DMS53 treated with DMSO at 0.1 percent for 48 hours (cell line): ENCODE measurements around the gene CRYBA4.
"Not testable (repeated sequence)": the region's sequence is repeated elsewhere in the genome, so short reads cannot be mapped to it uniquely, and the experiment has no call there.

Source experiments
- DNase-seq: peaks from one replicate; lab custom pipeline; 2025; ENCODE audit not compliant: unreplicated experiment; lab: John Stamatoyannopoulos, UW

The CRYBA4 gene

GRCh38 chr22:26593763-26594162 is 28.0 kb upstream of the CRYBA4 start:
- DNase-seq: no peak

DNA sequence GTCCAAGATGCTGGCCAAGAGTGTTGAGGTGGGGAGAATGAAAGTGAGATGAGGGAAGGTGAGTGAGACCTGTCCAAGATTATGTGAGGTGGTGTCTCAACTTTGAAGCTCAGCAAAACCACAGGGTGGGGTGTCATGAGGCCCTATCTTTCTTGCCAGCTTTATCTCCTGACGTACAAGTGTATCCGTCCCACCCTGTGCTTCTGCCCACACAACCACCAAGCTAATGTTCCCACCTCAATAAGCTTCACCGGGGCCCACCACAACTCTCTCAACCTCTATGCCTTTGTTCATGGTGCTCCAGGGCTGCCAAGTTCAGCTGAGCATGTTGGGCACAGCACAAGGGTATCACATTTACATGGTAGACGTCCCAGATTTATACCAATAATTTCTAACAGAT is 24.7 kb upstream of the CRYBA4 start:
- no peak for DNase-seq

DNA sequence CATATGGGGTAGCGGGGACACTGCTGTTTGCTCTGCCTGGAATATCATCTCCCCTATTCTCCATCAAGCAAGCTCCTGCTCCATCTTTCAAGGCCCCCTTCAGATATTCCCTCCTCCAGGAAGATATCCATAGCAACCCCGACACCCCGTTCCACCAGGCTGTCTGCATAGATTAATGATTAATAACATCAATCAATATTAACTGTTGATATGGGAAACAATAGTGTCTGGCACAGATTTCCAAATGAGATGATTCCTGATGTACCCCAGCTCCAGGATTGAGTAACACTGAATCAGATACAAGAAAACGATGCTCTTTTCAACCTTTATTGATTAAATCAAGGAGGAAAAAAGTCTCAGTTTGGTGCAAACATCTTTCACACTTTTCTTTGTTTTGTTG is 24.3 kb upstream of the CRYBA4 start:
- no peak for DNase-seq

DNA sequence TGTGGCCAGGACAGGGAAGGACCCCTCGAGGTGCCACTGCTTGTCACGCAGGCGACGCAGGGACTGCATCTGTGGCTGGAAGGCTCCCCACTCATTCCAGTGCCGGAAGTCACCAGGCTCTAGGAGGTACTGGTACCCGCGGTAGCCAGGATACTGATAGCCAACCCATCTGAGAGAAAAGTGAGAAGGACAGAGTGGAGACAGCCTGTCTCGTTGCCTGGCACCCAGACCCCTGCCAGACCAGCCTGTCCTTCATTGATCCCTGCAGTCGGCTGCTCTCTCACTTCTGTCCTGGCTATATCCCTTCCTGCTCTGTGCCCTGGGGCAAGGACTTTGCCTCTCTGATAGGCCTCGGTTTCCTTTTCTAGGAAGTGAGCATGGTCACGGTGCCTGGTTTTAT is 22.3 kb upstream of the CRYBA4 start:
- no peak for DNase-seq

DNA sequence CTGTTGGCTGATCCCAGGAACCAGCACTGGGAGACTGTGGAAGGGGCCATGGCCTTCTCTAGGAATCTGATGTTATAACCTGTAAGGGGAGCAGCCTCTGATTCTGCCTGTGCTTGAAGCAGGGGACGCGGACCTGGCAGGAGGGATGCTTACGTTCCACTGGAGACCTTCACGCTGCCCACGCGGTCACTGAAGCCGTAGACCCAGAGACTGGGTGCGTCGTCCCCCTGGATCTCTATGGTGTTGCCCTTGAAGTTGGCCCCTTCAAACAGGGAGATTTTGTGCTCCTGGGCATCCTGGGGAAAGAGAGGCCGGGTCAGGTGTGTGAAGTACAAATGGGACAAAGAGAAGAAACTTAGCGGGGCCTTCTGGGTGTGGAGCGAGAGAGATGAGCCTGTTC is 20.0 kb upstream of the CRYBA4 start:
- no peak for DNase-seq

GRCh38 chr22:26602127-26602526 is 19.6 kb upstream of the CRYBA4 start:
- no peak for DNase-seq

GRCh38 chr22:26604368-26604767 is 17.4 kb upstream of the CRYBA4 start:
- DNase-seq: no peak

DNA sequence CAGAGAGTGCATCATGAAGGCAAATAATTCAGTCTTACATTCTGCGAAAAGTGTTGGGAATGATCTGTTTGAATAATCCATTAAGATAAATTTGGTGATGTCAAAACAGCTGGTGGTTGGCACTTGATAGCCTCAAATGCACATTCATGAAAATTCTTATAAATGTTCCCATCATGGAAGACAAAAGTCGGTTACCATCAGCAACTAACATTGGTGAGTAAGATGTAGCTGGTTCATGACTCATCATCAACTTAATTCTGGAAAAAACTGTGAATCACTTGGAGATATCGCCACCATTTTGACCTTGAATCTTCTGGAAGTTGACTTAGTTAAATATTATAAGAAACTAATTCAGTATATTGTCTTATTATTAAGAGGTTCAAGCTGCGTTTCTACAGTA is 15.2 kb upstream of the CRYBA4 start:
- no peak for DNase-seq

DNA sequence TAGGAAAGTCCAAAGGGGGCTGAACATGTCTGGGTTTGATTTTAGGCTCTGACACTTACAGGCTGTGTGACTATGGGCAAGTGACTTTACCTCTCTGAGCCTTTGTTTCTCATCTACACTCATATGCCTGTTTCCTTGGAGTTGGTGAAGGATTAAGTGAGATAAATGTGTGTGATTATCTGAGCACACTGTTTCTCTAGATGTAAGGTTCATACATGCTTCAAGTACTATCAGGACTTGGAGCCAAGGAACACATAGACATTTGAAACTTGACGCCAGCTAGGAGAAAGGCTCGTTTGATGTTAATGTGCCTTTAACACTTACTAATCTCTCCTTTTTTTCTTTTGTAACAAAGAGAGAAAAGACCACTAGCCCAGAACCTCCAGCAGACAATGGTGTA is 13.6 kb upstream of the CRYBA4 start:
- no peak for DNase-seq

DNA sequence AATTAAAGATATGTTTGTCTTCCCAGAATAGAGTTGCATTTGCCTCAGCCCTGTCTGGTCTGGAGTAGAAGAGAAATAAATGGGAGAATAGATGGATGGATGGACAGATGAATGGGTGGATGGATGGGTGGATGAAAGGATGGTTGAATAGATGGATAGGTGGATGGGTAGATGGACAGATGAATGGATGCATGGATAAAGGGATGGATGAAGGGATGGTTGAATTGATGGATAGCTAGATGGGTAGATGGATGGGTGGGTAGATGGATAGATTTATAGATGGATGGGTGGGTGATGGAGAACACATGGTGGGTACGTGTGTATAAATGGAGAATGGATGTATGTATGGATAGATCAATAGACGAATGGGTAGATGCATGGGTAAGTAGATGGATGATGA is 12.5 kb upstream of the CRYBA4 start:
- no peak for DNase-seq

- DNase-seq: no peak
Measured at GRCh38 chr22:26610072-26610958, 11.4 kb upstream of the CRYBA4 start.

- no peak for DNase-seq
Measured at GRCh38 chr22:26610996-26611395, 10.8 kb upstream of the CRYBA4 start.

GRCh38 chr22:26612652-26613051 is 9.1 kb upstream of the CRYBA4 start:
- no peak for DNase-seq

DNA sequence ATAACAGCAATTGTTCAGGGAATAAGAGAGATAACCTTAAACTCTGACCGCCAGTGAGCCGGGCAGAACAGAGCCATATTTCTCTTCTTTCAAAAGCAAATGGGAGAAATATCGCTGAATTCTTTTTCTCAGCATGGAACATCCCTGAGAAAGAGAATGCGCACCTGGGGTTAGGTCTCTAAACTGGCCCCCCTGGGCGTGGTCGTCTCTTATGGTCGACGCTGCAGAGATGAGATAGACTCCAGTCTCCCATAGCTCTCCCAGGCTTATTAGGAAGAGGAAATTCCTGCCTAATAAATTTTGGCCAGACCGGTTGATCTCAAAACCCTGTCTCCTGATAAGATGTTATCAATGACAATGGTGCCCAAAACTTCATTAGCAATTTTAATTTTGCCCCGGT is 8.0 kb upstream of the CRYBA4 start:
- not testable (repeated sequence) for DNase-seq

DNA sequence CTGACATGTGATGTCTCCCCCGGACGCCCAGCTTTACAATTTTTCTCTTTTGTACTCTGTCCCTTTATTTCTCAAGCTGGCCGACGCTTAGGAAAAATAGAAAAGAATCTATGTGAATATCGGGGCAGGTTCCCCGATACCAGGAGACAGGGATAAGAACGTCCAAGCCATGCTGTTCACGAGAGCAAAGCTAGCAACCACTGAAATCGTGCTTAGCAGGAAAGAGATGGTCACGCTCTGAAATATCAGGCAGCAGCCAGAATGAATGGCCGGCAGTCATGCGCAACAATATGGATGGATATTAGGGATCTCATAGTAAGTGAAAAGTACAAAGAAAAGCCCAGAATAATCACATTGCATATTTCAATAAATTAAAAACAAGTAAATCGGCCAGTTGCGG is 7.4 kb upstream of the CRYBA4 start:
- DNase-seq: no peak

DNA sequence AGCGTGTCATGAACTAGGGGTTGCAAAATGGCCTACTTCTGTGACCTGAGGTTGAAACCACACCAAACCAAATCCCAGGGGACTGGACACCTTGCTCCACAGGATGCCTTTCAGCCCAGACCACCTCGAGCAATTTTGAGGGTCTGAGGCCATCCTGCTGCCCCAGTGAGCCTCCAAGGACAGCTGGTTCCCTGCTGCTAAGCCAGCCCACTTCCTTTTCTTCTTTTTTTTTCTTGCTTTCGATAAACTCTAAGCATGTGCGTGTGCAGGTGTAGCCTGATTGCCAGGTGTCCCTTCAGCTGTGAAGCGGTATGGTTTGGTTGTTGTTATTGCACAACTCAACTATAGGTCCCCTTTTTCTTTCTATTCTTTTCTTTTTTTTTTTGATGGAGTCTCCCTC is 6.6 kb upstream of the CRYBA4 start:
- DNase-seq: no peak

GRCh38 chr22:26615830-26616435 is 5.8 kb upstream of the CRYBA4 start:
- no peak for DNase-seq

GRCh38 chr22:26616650-26617049 is 5.1 kb upstream of the CRYBA4 start:
- no peak for DNase-seq

DNA sequence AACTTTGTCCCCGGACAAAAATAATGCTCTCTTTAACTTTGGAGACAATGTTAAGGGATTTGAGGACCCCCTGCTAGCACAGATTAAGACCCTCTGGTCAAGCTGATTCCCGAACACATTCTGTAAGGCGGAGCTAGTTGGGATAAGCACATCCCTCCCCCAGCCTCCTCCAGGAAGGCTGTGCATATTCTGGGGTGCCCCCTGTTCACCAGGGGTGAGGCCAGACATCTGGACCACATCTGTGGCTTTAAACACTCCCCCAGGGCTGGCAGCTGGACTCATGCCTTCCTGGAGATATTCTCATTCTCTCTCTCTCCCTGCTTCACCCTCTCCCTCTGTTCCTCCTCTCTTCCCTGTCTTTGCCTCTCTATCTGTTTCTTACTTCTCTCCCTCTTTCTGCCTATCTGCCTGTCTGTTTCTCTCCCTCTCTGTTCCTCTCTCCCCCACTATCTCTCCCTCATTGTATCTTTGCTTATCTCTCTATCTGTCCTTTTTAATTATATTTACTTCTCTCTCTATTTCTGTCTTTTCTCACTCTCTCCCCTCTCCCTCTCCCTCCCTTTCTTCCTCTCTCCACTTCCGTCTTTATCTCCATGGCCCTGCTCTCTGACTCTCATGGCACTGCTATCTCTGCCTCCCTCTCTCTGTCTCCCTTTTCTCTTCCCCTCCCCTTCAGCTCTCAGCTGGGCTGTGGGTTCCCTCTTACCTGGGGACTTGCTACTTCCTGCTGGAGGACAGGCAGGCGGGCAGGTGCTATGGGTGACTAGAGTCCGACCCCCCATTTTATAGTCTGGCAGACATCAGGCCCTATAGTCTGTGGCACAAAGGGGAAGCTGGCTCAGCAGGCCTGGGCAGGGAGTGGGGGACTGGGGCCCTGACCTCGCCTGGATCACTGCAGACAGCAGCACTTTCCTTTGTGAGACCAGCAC is 4.2 kb upstream of the CRYBA4 start, which contains the start of gene CRYBB1:
CRYBB1 (minus strand) TSS at position 757 of the 929 bp plus-strand sequence. CDS start 1,708 bp downstream, outside the sequence.
- no peak for DNase-seq

GRCh38 chr22:26618455-26618854 is 3.3 kb upstream of the CRYBA4 start:
- no peak for DNase-seq

DNA sequence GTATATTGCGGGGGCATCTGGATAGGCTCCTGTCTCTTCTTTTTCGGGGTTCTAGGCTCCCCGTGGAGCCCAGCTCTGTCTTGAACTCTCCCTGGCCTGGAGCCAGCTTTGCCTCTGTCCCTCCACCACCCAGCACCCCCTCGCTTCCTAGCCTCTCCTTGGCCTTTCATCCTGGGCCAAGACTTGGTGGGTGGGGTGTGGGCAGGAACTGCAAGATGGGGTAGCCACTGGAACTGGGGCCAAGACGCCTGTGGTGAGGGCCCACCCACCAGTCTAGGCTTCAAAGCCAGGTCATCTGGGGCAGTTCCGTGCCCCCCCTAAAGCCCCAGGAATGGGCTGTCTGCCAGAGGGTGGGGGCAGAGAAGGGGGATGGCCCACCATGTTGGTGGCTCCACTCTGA is 2.3 kb upstream of the CRYBA4 start:
- DNase-seq: no peak
